ENCODE data around the gene METTL5.

DNA sequence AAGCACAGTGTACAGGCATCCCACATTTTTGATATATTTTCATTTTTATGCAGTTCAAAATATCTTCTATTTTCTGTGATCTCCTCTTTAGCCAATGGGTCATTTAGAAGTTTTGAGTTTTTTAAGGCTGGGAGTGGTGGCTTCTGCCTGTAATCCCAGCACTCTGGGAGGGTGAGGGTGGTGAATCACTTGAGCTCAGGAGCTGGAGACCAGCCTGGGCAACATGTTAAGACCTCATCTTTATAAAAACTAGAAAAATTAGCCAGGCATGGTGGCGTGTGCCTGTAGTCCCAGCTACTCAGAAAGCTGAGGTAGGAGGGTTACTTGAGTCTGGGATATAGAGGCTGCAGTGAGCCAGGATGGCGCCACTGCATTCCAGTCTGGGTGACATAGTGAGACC is 20.3 kb upstream of the METTL5 start:
- TF ChIP-seq, protein P1, sequence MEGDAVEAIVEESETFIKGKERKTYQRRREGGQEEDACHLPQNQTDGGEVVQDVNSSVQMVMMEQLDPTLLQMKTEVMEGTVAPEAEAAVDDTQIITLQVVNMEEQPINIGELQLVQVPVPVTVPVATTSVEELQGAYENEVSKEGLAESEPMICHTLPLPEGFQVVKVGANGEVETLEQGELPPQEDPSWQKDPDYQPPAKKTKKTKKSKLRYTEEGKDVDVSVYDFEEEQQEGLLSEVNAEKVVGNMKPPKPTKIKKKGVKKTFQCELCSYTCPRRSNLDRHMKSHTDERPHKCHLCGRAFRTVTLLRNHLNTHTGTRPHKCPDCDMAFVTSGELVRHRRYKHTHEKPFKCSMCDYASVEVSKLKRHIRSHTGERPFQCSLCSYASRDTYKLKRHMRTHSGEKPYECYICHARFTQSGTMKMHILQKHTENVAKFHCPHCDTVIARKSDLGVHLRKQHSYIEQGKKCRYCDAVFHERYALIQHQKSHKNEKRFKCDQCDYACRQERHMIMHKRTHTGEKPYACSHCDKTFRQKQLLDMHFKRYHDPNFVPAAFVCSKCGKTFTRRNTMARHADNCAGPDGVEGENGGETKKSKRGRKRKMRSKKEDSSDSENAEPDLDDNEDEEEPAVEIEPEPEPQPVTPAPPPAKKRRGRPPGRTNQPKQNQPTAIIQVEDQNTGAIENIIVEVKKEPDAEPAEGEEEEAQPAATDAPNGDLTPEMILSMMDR (IDR thresholded peaks at IDR 0.05): no peak
- TF ChIP-seq POLR2A (IDR thresholded peaks at IDR 0.05): no peak
